ENCODE data around the gene RETREG3.

DNA sequence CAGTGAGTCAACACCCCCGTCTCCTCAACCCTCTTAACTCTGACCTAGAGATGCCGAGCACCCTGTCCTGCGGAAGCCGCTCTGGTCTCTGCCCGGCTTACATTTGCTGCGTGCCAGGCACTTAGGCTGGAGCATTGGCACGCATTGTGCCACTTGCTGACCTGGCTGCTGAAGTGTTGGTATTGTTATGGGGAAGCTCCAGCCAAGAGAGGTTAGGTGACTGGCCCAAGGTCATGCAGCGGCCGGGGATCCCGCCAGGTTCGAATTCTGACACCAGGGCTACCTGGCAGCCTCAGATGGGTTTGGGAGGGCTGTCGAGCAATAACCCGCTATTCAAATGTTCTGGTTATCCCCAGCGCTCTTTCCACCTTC is 61.5 kb downstream of the RETREG3 start:
- TF ChIP-seq CEBPB (IDR thresholded peaks at IDR 0.05; ENCODE audit: low read depth, low read length) = no peak
- TF ChIP-seq POLR2A (IDR thresholded peaks at IDR 0.05; ENCODE audit: low read depth, low read length) = no peak

Data from IMR-90 (cell line).